Loucy (cell line): ENCODE data around the gene WBP1L.

Experiments used
- H2AFZ ChIP-seq: fragments of 200-600 bp; sonication (generic); 2 replicates; pipeline ENCODE4 v1.6.0; 2016; ENCODE audit warnings: antibody characterized with exemption, mild to moderate bottlenecking, low read length, moderate library complexity
- H3F3A ChIP-seq: fragments of 200-600 bp; 2 replicates; pipeline ENCODE4 v1.6.0; 2016; ENCODE audit warnings: antibody characterized with exemption, low read depth, mild to moderate bottlenecking
- H3K27me3 ChIP-seq: fragments of 200-600 bp; sonication (generic); 2 replicates; pipeline ENCODE4 v1.6.1; 2014; ENCODE audit warnings: low read length, mild to moderate bottlenecking; ENCODE audit not compliant: insufficient read depth, poor library complexity, severe bottlenecking
- H3K36me3 ChIP-seq: fragments of 200-600 bp; sonication (generic); 2 replicates; pipeline ENCODE4 v1.6.1; 2016; ENCODE audit warnings: low read length; ENCODE audit not compliant: insufficient read depth
- H3K4me1 ChIP-seq: fragments of 200-600 bp; sonication (generic); 2 replicates; pipeline ENCODE4 v1.5.1; 2014; ENCODE audit warnings: low read length, mild to moderate bottlenecking; ENCODE audit not compliant: insufficient read depth, poor library complexity, severe bottlenecking
- H3K4me2 ChIP-seq: fragments of 200-600 bp; sonication (generic); 2 replicates; pipeline ENCODE4 v1.6.0; 2014; ENCODE audit warnings: antibody characterized with exemption, low read length, low read depth, mild to moderate bottlenecking; ENCODE audit not compliant: poor library complexity, severe bottlenecking
- H3K4me3 ChIP-seq: fragments of 200-600 bp; sonication (generic); 2 replicates; pipeline ENCODE4 v1.5.1; 2014; ENCODE audit warnings: low read length, mild to moderate bottlenecking, mixed read lengths; ENCODE audit not compliant: poor library complexity, severe bottlenecking
- H3K79me2 ChIP-seq: fragments of 200-600 bp; sonication (generic); 2 replicates; pipeline ENCODE4 v1.6.1; 2014; ENCODE audit warnings: low read length; ENCODE audit not compliant: insufficient read depth
- H3K9ac ChIP-seq: fragments of 200-600 bp; sonication (generic); 2 replicates; pipeline ENCODE4 v1.6.0; 2014; ENCODE audit warnings: mild to moderate bottlenecking, low read depth, low read length, moderate library complexity; ENCODE audit not compliant: poor library complexity, severe bottlenecking
- H3K9me2 ChIP-seq: fragments of 200-600 bp; sonication (generic); replicated peaks from 2 replicates; pipeline ENCODE4 v1.6.1; 2016; ENCODE audit warnings: low read depth, low read length, mixed read lengths
- H3K9me3 ChIP-seq: fragments of 200-600 bp; sonication (generic); 2 replicates; pipeline ENCODE4 v1.6.1; 2014; ENCODE audit warnings: mild to moderate bottlenecking, antibody characterized with exemption, low read length, low read depth; ENCODE audit not compliant: insufficient read depth
- H4K20me1 ChIP-seq: fragments of 200-600 bp; sonication (generic); 2 replicates; pipeline ENCODE4 v1.6.0; 2014; ENCODE audit warnings: antibody characterized with exemption, low read length, mild to moderate bottlenecking; ENCODE audit not compliant: insufficient read depth, poor library complexity, severe bottlenecking
- EZH2phosphoT487 ChIP-seq: fragments of 200-600 bp; IDR thresholded peaks from 2 replicates; pipeline ENCODE4 v1.6.1; 2018; ENCODE audit warnings: antibody characterized with exemption, mild to moderate bottlenecking, moderate library complexity, borderline replicate concordance
- TF ChIP-seq, protein P1 (sequence below): fragments of 200-600 bp; sonication (generic); conservative IDR thresholded peaks from 2 replicates; pipeline ENCODE4 v1.5.1; 2014; ENCODE audit warnings: mild to moderate bottlenecking, antibody characterized with exemption, low read length

WBP1L gene

DNA sequence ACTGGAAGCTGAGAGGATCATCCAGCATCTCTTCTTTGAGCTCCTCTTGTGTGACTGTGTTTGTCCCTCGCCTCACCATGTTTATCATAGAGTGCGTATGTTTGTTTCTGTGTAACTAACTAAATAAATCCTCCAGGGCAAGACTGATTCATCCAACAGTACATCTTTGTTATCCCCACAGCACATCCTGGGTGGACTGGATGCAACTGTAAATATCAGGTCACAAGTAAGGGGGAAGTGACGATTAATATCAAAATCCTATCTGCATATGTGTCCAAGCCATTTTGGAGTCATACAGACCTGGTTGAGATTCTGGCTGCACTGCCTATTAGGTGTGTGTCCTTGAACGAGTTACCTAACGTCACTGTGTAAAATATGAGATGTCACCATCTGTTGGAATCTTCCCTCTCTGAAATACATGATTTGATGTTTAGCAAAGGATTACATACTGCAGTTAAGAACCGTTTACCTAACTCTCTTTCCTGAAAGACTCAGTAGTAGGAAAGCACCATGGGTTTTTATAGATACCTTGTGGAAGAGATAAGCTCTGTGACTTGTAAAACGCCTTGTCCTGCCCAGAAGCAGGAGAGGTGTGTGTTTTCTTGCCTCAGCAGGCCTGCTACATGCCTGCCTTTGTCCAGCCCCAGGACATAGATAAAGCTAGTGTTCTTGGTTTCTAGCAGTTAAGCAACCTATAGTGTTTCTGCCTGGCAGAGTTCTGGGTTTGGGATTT is 25.8 kb downstream of the WBP1L start:
- Histone ChIP-seq H3K4me3 (no peak overlapping the region), H4K20me1 (no peaks in the 10 kb centered on the region), H2AFZ (no peak overlapping the region), H3K4me2 (no peak overlapping the region), H3K79me2 (peaks cover 4% of the 10 kb centered on the region; the same call in 1 of the 2 replicates), H3K9ac (peak overlapping the region; percentile 37), H3K9me3 (no peaks in the 10 kb centered on the region), H3K4me1 (peaks cover 24% of the 10 kb centered on the region), H3K27me3 (no peaks in the 10 kb centered on the region), H3K36me3 (no peaks in the 10 kb centered on the region), H3K9me2 (no peaks in the 10 kb centered on the region), H3F3A (no peaks in the 10 kb centered on the region)
- TF ChIP-seq, protein P1, sequence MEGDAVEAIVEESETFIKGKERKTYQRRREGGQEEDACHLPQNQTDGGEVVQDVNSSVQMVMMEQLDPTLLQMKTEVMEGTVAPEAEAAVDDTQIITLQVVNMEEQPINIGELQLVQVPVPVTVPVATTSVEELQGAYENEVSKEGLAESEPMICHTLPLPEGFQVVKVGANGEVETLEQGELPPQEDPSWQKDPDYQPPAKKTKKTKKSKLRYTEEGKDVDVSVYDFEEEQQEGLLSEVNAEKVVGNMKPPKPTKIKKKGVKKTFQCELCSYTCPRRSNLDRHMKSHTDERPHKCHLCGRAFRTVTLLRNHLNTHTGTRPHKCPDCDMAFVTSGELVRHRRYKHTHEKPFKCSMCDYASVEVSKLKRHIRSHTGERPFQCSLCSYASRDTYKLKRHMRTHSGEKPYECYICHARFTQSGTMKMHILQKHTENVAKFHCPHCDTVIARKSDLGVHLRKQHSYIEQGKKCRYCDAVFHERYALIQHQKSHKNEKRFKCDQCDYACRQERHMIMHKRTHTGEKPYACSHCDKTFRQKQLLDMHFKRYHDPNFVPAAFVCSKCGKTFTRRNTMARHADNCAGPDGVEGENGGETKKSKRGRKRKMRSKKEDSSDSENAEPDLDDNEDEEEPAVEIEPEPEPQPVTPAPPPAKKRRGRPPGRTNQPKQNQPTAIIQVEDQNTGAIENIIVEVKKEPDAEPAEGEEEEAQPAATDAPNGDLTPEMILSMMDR: no peak
- TF ChIP-seq EZH2phosphoT487: no peak

DNA sequence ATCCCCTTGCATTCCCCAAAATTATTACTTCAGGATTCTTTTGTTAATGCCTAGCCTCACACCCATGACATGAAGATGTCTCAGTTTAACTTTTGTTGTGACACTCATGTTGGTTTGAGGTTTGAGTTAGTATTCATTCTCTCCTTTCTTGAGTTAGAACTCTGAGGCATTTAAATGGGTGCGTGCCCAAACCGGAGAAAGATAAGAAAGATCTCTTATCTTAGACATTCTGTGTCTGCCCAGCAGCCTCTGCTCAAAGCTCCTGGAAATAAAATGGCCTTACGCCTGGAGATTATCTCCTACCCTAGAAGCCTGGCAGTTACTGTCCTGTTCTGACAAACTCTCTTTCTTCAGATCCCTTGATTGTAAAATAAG is 26.3 kb downstream of the WBP1L start:
- peak overlapping the region; percentile 37 for H3K9ac ChIP-seq
- TF ChIP-seq, protein P1: no peak
- TF ChIP-seq EZH2phosphoT487: no peak
- no peaks in the 10 kb centered on the region for H4K20me1 ChIP-seq
- no peaks in the 10 kb centered on the region for H3F3A ChIP-seq
- peaks cover 24% of the 10 kb centered on the region for H3K4me1 ChIP-seq
- no peak overlapping the region for H3K4me2 ChIP-seq
- no peak overlapping the region for H3K4me3 ChIP-seq
- peaks cover under 1% of the 10 kb centered on the region; the same call in 1 of the 2 replicates for H3K79me2 ChIP-seq
- no peaks in the 10 kb centered on the region for H3K27me3 ChIP-seq
- no peaks in the 10 kb centered on the region for H3K36me3 ChIP-seq
- no peak overlapping the region for H2AFZ ChIP-seq
- H3K9me2 ChIP-seq: no peaks in the 10 kb centered on the region
- H3K9me3 ChIP-seq: no peaks in the 10 kb centered on the region

DNA sequence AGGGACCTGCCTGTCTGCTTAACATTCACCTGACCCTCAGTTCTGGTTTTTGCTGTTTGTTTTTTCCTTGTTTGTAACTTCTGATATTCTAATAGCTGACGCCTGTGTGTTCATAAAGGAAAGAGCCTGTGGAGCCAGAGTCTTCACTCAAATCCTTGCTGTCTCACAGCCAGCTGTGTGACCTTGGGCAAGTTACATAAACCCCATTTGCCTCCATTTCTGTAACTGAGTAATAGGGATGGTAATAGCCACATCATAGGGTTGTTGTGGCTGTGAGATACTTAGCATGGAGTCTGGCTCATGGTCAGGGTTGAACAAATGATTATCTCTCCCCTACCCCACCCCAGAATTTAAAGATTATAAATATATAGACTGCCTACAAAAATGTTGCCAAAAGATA is 27.0 kb downstream of the WBP1L start:
- Histone ChIP-seq H3K27me3 (no peaks in the 10 kb centered on the region), H3K9ac (no peak overlapping the region), H3K4me1 (peaks cover 24% of the 10 kb centered on the region), H3K9me3 (no peaks in the 10 kb centered on the region), H3K79me2 (peaks cover 2% of the 10 kb centered on the region; the same call in 1 of the 2 replicates), H3K4me3 (no peak overlapping the region), H3K36me3 (no peaks in the 10 kb centered on the region), H4K20me1 (no peaks in the 10 kb centered on the region), H2AFZ (no peak overlapping the region), H3K9me2 (no peaks in the 10 kb centered on the region), H3F3A (no peaks in the 10 kb centered on the region), H3K4me2 (no peak overlapping the region)
- TF ChIP-seq EZH2phosphoT487: no peak
- TF ChIP-seq, protein P1: no peak
